IPS DF 6.9 (cell line): ENCODE data around the gene NPW.

Experiments
- DNase-seq: peaks from one replicate; pipeline ENCODE4 v3.0.0-alpha.2; 2013; ENCODE audit warnings: low read depth, low spot score
- H3K27ac ChIP-seq: one replicate; pipeline ENCODE4 v1.5.1; 2013; ENCODE audit warnings: low read length, control low read depth
- H3K27me3 ChIP-seq: 2 replicates; pipeline ENCODE4 v1.6.1; 2013; ENCODE audit warnings: mild to moderate bottlenecking, low read length; ENCODE audit not compliant: control insufficient read depth, insufficient read depth
- H3K36me3 ChIP-seq: 2 replicates; pipeline ENCODE4 v1.6.1; 2013; ENCODE audit warnings: low read length; ENCODE audit not compliant: control insufficient read depth, insufficient read depth
- H3K4me1 ChIP-seq: 2 replicates; pipeline ENCODE4 v1.6.1; 2013; ENCODE audit warnings: low read length; ENCODE audit not compliant: control insufficient read depth, insufficient read depth
- H3K4me3 ChIP-seq: 2 replicates; pipeline ENCODE4 v1.5.1; 2013; ENCODE audit warnings: mild to moderate bottlenecking, low read length
- H3K9me3 ChIP-seq: 2 replicates; pipeline ENCODE4 v1.6.1; 2013; ENCODE audit warnings: low read length, inconsistent platforms; ENCODE audit not compliant: control insufficient read depth, insufficient read depth
- WGBS: extraction: QIAGEN DNeasy Blood & Tissue Kit; methylation state at CpG from one replicate; pipeline ENCODE4 v1.1.7; 2013; ENCODE audit warnings: mixed read lengths, missing lambda C conversion rate; ENCODE audit not compliant: insufficient read length, insufficient coverage; 5-methylcytosine and 5-hydroxymethylcytosine counted together

NPW gene

GRCh38 chr16:2019518-2019920 lies at the start of gene NPW:
Gene NPW (plus strand): TSS chr16:2019785.
- no peak for DNase-seq
- H3K9me3 ChIP-seq, result no peaks in the 10 kb centered on the region
- H3K27me3 ChIP-seq, result peaks cover 17% of the 10 kb centered on the region
- no peaks in the 10 kb centered on the region for H3K36me3 ChIP-seq
- no peaks in the 10 kb centered on the region for H3K4me1 ChIP-seq
- H3K4me3 ChIP-seq, result peak within 1 kb of the TSS; percentile 33; the same call in 1 of the 2 replicates
- no peak within 1 kb of the TSS for H3K27ac ChIP-seq
- no CpG with 5 or more reads among the region's 33 CpGs for WGBS

- no peaks in the 10 kb centered on the region for H3K9me3 ChIP-seq
- no peak within 1 kb of the TSS for H3K27ac ChIP-seq
- peaks cover 5% of the 10 kb centered on the region for H3K4me1 ChIP-seq
- H3K4me3 ChIP-seq, result peak within 1 kb of the TSS; percentile 90
- peak; percentile 83 for DNase-seq
- whole genome bisulfite sequencing, result no CpG with 5 or more reads among the region's 78 CpGs
- no peaks in the 10 kb centered on the region for H3K27me3 ChIP-seq
- peaks cover 24% of the 10 kb centered on the region for H3K36me3 ChIP-seq
Measured at GRCh38 chr16:1971796-1972489, 47.6 kb upstream of the NPW start, which contains the start of gene TBL3. Gene TBL3 (plus strand): TSS chr16:1972053. CDS start chr16:1972165, 112 bp downstream.

GRCh38 chr16:1972490-1972877 lies 47.1 kb upstream of the NPW start:
- no peaks in the 10 kb centered on the region for H3K27me3 ChIP-seq
- no peak for DNase-seq

DNA sequence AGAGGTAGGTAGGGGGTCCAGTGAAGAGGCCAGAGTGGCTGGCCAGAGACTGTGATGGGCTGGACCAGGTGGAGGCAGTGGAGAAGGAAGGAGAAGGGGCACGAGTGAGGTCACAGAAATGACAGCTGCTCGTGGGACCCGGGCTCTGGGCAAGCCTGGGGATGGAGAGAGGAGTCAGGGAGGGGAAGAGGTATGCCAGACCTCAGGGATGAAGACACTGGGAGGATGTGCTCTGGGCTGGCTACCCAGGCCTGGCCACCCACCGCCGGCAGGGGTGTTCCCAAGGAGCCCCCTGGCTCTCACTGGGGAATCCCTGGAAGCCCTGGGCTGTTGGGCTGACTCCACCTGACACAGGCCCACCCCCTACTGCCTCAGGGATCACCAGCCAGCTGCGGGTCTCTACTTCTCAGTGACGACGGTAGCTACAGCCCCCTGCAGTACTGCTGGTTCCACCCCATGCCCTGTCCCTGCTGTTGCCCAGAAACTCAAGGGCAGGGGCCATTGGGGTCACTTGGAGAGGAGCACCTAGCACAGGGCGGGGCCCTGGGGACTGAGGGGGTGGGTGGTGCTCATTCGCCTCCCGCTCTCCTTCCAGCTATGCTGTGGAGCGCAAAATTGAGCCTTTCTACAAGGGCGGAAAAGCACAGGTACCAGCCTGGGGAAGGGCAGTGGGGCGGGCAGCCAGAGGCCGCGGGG lies 46.0 kb upstream of the NPW start:
- H3K36me3 ChIP-seq, result peaks cover 37% of the 10 kb centered on the region
- no peak for DNase-seq
- no peaks in the 10 kb centered on the region for H3K27me3 ChIP-seq
- H3K4me3 ChIP-seq, result no peak overlapping the region
- no CpG with 5 or more reads among the region's 16 CpGs for WGBS
- peaks cover 5% of the 10 kb centered on the region for H3K4me1 ChIP-seq
- no peak overlapping the region for H3K27ac ChIP-seq
- H3K9me3 ChIP-seq, result no peaks in the 10 kb centered on the region

More at GRCh38 chr16:1972490-1972877, 47.1 kb upstream of the NPW start:
- Histone ChIP-seq H3K36me3 (peaks cover 29% of the 10 kb centered on the region), H3K4me1 (peaks cover 5% of the 10 kb centered on the region), H3K9me3 (no peaks in the 10 kb centered on the region), H3K27ac (no peak overlapping the region), H3K4me3 (peak overlapping the region; percentile 90)
- no CpG with 5 or more reads among the region's 22 CpGs for WGBS

GRCh38 chr16:1974157-1975070 lies 45.2 kb upstream of the NPW start:
- no peak overlapping the region for H3K27ac ChIP-seq
- no peaks in the 10 kb centered on the region for H3K9me3 ChIP-seq
- peaks cover 5% of the 10 kb centered on the region for H3K4me1 ChIP-seq
- DNase-seq, result no peak
- WGBS, result no CpG with 5 or more reads among the region's 42 CpGs
- H3K4me3 ChIP-seq, result no peak overlapping the region
- no peaks in the 10 kb centered on the region for H3K27me3 ChIP-seq
- peaks cover 37% of the 10 kb centered on the region for H3K36me3 ChIP-seq

GRCh38 chr16:1975432-1976215 lies 44.0 kb upstream of the NPW start:
- Histone ChIP-seq H3K4me3 (no peak overlapping the region), H3K27me3 (peaks cover 1% of the 10 kb centered on the region; the same call in 1 of the 2 replicates), H3K4me1 (peaks cover 5% of the 10 kb centered on the region), H3K9me3 (no peaks in the 10 kb centered on the region), H3K36me3 (peaks cover 37% of the 10 kb centered on the region), H3K27ac (no peak overlapping the region)
- WGBS, result no CpG with 5 or more reads among the region's 33 CpGs
- no peak for DNase-seq

DNA sequence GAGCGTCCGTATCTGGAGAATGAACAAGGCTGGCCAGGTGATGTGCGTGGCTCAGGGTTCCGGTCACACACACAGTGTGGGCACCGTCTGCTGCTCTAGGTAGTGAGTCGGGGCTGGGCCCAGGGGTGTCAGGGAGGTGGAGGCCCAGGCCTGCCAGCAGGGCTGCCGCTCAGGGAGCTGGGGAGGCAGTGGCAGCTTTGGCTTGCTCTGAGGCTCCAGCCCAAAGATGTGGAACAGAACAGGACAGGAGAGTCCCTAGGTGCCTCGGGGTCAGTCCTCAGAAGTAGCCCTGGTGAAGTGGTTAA lies 43.4 kb upstream of the NPW start:
- no peak for DNase-seq
- WGBS, result no CpG with 5 or more reads among the region's 8 CpGs
- H3K27ac ChIP-seq, result no peak overlapping the region
- H3K4me1 ChIP-seq, result peaks cover 4% of the 10 kb centered on the region
- H3K4me3 ChIP-seq, result no peak overlapping the region
- H3K9me3 ChIP-seq, result no peaks in the 10 kb centered on the region
- peaks cover 6% of the 10 kb centered on the region; the same call in 1 of the 2 replicates for H3K27me3 ChIP-seq
- peaks cover 37% of the 10 kb centered on the region for H3K36me3 ChIP-seq

DNA sequence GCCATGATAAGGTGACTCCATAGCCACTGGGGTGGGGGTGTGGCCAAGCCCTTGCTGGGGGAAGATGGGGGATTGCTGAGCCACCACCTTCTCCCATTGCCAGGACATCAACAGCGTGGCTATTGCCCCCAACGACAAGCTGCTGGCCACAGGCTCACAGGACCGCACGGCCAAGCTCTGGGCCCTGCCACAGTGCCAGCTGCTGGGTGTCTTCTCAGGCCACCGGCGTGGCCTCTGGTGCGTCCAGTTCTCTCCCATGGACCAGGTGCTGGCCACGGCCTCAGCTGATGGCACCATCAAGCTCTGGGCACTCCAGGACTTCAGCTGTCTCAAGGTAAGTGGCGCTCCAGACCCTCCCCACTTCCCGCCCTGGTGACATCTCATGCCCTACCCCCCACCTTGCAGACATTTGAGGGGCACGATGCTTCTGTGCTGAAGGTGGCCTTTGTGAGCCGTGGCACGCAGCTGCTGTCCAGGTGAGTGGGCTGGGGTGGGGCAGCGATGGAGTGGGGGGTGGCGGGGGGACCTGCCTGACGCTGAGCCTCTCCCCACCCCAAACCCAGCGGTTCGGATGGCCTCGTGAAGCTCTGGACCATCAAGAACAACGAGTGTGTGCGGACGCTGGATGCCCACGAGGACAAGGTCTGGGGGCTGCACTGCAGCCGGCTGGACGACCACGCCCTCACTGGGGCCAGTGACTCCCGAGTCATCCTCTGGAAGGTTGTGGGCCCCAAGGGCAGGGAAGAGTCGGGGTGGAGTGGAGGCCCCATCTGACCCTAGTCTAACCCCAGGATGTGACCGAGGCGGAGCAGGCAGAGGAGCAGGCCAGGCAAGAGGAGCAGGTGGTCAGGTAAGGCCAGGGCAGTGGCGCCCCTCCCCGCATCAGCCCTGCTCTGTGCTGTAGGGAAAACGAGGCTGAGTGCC lies 42.4 kb upstream of the NPW start:
- H3K27ac ChIP-seq, result no peak overlapping the region
- H3K27me3 ChIP-seq, result peaks cover 7% of the 10 kb centered on the region; the same call in 1 of the 2 replicates
- H3K4me3 ChIP-seq, result no peak overlapping the region
- no peaks in the 10 kb centered on the region for H3K9me3 ChIP-seq
- H3K36me3 ChIP-seq, result peaks cover 37% of the 10 kb centered on the region
- no CpG with 5 or more reads among the region's 33 CpGs for WGBS
- H3K4me1 ChIP-seq, result peaks cover 4% of the 10 kb centered on the region
- no peak for DNase-seq

DNA sequence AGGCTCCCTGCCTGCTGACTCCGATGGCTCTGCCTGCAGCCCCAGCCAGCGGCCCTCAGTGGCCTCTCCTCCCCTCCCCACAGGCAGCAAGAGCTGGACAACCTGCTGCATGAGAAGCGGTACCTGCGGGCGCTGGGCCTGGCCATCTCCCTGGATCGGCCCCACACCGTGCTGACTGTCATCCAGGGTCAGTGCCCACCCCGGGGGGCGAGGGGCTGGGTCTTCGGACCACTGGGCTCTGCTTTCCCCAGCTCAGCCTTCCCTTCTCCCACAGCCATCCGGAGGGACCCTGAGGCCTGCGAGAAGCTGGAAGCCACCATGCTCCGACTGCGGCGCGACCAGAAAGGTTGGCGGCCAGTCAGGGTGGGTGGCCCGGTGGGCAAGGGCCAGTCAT lies 41.7 kb upstream of the NPW start:
- no CpG with 5 or more reads among the region's 18 CpGs for WGBS
- Histone ChIP-seq H3K4me1 (peaks cover 3% of the 10 kb centered on the region), H3K9me3 (no peaks in the 10 kb centered on the region), H3K36me3 (peaks cover 37% of the 10 kb centered on the region), H3K27ac (no peak overlapping the region), H3K27me3 (peaks cover 8% of the 10 kb centered on the region; the same call in 1 of the 2 replicates), H3K4me3 (no peak overlapping the region)
- DNase-seq, result no peak
